ENCODE data around the gene ACAD10. TPM values are rescaled to one million over a fixed set of nuclear protein-coding genes. Genes with fewer than 3 reads are reported as not detected.
"Not testable (repeated sequence)": the region's sequence is repeated elsewhere in the genome, so short reads cannot be mapped to it uniquely, and the experiment has no call there.

Gene ACAD10
- total RNA-seq, 1 donor, result 16.4 TPM

GRCh38 chr12:111645433-111645832 lies 40.4 kb upstream of the ACAD10 start:
- no peak overlapping the region for H3K4me3 ChIP-seq (ENCODE audit: low read depth, low read length)
- no peak for TF ChIP-seq CTCF (IDR thresholded peaks at IDR 0.05; ENCODE audit: insufficient read depth, low read depth, low read length)
- peak; percentile 38 for DNase-seq (ENCODE audit: low read depth)

- DNase-seq (ENCODE audit: low read depth), result no peak
- no peak for TF ChIP-seq CTCF (IDR thresholded peaks at IDR 0.05; ENCODE audit: insufficient read depth, low read depth, low read length)
- H3K4me3 ChIP-seq (ENCODE audit: low read depth, low read length), result no peak overlapping the region
Observed at GRCh38 chr12:111650912-111651311, 34.9 kb upstream of the ACAD10 start.

DNA sequence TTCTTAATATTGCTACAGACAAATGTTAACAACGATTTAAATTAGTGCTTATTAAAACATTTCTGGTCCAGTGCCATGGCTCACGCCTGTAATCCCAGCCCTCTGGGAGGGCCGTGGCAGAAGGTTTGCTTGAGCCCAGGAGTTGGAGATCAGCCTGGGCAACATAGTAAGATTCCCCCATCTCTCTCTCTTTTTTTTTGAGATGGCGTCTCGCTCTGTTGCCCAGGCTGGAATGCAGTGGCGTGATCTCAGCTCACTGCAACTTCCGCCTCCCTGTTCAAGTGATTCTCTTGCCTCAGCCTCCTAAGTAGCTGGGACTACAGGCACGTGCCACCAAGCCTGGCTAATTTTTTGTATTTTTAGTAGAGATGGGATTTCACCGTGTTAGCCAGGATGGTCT lies 33.3 kb upstream of the ACAD10 start:
- not testable (repeated sequence) for DNase-seq (ENCODE audit: low read depth); H3K4me3 ChIP-seq (ENCODE audit: low read depth, low read length)

DNA sequence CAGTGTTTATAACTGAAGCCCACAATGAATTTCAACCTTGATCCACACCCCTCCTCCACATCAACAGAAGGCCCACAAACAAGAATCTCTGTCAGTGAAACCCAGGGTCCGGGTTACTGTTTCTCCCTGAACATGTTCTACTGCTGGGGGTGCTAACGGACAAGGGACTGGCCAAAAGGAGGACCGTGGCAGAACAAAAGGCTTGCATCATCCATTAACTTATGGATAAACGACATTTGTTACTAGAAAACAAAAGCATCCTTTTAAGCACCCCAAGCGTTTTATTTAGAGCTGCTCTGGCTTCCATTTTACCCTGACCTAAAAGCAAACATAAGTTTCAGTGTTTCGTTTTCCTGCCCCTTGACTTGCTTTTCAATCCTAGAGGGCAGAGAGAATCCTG lies 32.3 kb upstream of the ACAD10 start:
- no peak for TF ChIP-seq CTCF (IDR thresholded peaks at IDR 0.05; ENCODE audit: insufficient read depth, low read depth, low read length)
- no peak overlapping the region for H3K4me3 ChIP-seq (ENCODE audit: low read depth, low read length)
- no peak for DNase-seq (ENCODE audit: low read depth)

- no peak for TF ChIP-seq CTCF (IDR thresholded peaks at IDR 0.05; ENCODE audit: insufficient read depth, low read depth, low read length)
- no peak overlapping the region for H3K4me3 ChIP-seq (ENCODE audit: low read depth, low read length)
- DNase-seq (ENCODE audit: low read depth), result no peak
Observed at GRCh38 chr12:111655356-111655755, 30.5 kb upstream of the ACAD10 start.

DNA sequence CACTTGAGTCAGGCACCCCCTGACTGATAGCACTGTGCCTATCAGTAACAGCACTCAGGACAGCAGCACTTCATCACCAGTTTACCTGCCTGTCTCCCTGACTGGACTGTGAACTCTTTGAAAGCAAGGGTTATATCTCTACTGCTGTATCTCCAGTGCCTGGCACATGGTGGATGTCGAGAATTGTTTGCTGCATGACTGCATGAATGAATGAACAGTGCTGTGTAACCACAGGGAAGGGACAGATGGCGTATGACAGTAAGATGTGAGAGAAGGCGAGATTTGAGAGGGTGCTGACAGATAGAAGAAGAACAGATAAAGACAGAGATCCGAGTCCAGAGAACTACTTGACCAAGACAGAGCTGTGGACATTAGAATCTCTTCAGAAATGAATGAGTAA lies 29.8 kb upstream of the ACAD10 start:
- DNase-seq (ENCODE audit: low read depth), result no peak
- H3K4me3 ChIP-seq (ENCODE audit: low read depth, low read length), result no peak overlapping the region
- TF ChIP-seq CTCF (IDR thresholded peaks at IDR 0.05; ENCODE audit: insufficient read depth, low read depth, low read length), result no peak

DNA sequence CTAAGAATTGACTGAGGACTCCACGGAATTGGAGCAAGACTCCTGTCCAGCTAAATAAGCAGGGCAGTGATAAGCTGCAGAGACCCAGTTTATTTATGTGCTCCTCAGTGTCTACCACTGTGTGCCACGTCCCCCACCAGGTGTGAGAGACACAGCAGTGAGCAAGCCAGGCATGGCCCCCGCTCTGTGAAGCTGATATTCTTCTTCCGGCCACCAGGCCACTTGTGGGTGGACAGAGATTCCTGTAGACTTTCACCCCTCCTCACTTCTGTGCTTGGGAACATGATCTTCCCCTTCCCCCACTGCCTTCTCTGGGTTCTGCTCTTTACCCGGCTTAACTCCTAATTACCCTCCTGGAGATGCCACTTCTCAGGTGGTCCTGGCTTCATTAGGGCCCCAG lies 21.4 kb upstream of the ACAD10 start:
- DNase-seq (ENCODE audit: low read depth), result no peak
- no peak for TF ChIP-seq CTCF (IDR thresholded peaks at IDR 0.05; ENCODE audit: insufficient read depth, low read depth, low read length)
- no peak overlapping the region for H3K4me3 ChIP-seq (ENCODE audit: low read depth, low read length)
